Testis (tissue), 3 donors: ENCODE measurements around the gene FREM1. TPM values are rescaled to one million over a fixed set of nuclear protein-coding genes. Genes with fewer than 3 reads are reported as not detected.

Experiments used
- DNase-seq: peaks from one replicate; pipeline ENCODE4 v3.0.0-alpha.2; 2019
- H3K27ac ChIP-seq, 2 donors: fragments of 200-600 bp; sonication (generic); one replicate each; pipeline ENCODE4 v1.5.1; 2019
- H3K27me3 ChIP-seq: fragments of 200-600 bp; sonication (generic); one replicate; pipeline ENCODE4 v1.5.1; 2019
- H3K36me3 ChIP-seq: fragments of 200-600 bp; sonication (generic); one replicate; pipeline ENCODE4 v1.5.1; 2017; ENCODE audit warnings: low read depth; ENCODE audit errors: missing control alignments
- H3K4me1 ChIP-seq: fragments of 200-600 bp; sonication (generic); one replicate; pipeline ENCODE4 v1.5.1; 2019
- H3K4me3 ChIP-seq, 2 donors: fragments of 200-600 bp; sonication (generic); one replicate each; pipeline ENCODE4 v1.5.1; 2017 to 2019
- H3K9me3 ChIP-seq: fragments of 200-600 bp; sonication (generic); one replicate; pipeline ENCODE4 v1.5.1; 2017
- CTCF ChIP-seq, 3 experiments: fragments of 450-650 bp in 2 of 3; fragments of 200-600 bp in 1 of 3; sonication (generic) in 1 of 3; IDR thresholded peaks; one replicate each; pipeline ENCODE4 v1.5.1; 2016 to 2019; ENCODE audit warnings: antibody characterized with exemption in 3 of 3, mild to moderate bottlenecking in 2 of 3, moderate library complexity in 1 of 3
- POLR2A ChIP-seq: fragments of 450-650 bp; IDR thresholded peaks from one replicate; pipeline ENCODE4 v1.6.1; 2017; ENCODE audit warnings: antibody characterized with exemption, mild to moderate bottlenecking, moderate library complexity
- WGBS, 2 donors: methylation state at CpG; one replicate each; pipeline ENCODE4 v1.1.5; 2018; 5-methylcytosine and 5-hydroxymethylcytosine counted together
- intact Hi-C: fragments of 100-400 bp; cut with DNase I; formaldehyde crosslinking; loops from one replicate; pipeline ENCODE4 v1.15.1; 2023; ENCODE audit warnings: low total_unique reads
- polyA plus RNA-seq: library from polyadenylated mRNA; stranded (reverse); fragments of 350-450 nt; fragmentation: Illumina TruSeq; extraction: RNeasy Lipid Tissue Mini Kit (QIAGEN cat#74804); gene quantifications from one replicate; pipeline ENCODE4 v1.2.3, GENCODE V29; 2014; ENCODE audit warnings: low read depth, low replicate concordance; ENCODE audit not compliant: insufficient read depth
- total RNA-seq, 2 donors: library from RNA; depleted of rRNA; stranded (reverse); fragments of >200 nt; gene quantifications; one replicate each; pipeline ENCODE4 v1.2.3, GENCODE V29; 2016

FREM1 gene
- total and polyA plus RNA-seq, 3 donors from 2014 or later = 4.6 to 14.6 (median 5.7) TPM

- H3K4me1 ChIP-seq = no peaks in the 10 kb centered on the region
- H3K9me3 ChIP-seq = no peaks in the 10 kb centered on the region
- TF ChIP-seq CTCF (IDR thresholded peaks at IDR 0.05) = no peak
- no peak for TF ChIP-seq POLR2A
- WGBS, 2 donors = 53 to 60% methylated on average over 15 to 16 of the region's 16 CpGs
- no peak for DNase-seq
- H3K4me3 ChIP-seq = no peak overlapping the region
- intact Hi-C loops = no loop called here
- no peak overlapping the region for H3K27ac ChIP-seq
- H3K27me3 ChIP-seq = no peaks in the 10 kb centered on the region
- no peaks in the 10 kb centered on the region for H3K36me3 ChIP-seq
Observed at GRCh38 chr9:14868772-14869583, 41.2 kb downstream of the FREM1 start.

DNA sequence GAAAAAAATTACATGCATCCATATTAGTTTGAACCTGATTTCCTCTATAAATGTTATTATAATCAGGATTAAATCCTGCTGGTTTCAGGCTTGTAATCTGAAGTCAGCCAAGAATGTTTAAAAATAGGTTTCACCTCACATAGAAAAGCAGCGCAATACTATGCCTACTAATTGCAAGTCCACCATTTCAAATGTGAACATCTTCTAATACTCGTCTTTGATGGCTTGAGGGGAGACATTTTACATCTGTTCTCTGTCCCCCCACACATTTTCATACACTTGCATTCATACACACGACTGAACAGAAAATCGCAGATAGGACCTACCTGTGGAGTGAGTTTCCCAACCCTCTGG, 41.8 kb downstream of the FREM1 start:
- Histone ChIP-seq H3K27me3 (no peaks in the 10 kb centered on the region), H3K4me1 (no peaks in the 10 kb centered on the region), H3K36me3 (no peaks in the 10 kb centered on the region), H3K27ac (no peak overlapping the region), H3K4me3 (no peak overlapping the region), H3K9me3 (no peaks in the 10 kb centered on the region)
- intact Hi-C loops = no loop called here
- TF ChIP-seq POLR2A (no peak), CTCF (IDR thresholded peaks at IDR 0.05) (no peak)
- no peak for DNase-seq
- 76 to 77% methylated on average over 4 of the region's 4 CpGs for WGBS, 2 donors

DNA sequence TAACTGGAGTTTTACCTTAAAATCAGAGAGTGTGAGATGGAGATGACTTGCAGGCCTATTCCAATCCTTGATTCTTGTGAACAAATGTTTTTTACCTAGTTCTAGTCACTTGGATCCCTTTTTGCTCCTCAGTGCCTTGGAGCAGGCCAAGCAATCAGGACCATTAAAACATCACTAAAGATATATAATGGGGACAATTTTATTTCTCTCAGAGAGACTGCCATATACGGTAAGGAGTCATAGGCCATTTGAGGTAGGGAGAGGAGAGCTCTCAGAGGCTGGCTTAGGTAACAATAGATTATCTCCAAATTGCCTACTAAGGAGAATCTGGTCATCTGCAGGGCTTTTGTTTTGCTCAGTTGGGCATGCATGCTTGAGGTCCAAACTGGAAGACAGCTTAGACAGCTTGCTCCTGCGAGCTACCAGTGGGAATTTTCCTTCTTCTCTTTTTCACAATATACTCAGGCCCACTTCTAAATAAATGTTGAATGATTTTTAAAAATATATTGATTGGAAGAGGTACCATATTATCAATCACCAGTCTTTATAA, 44.0 kb downstream of the FREM1 start:
- intact Hi-C loops = no loop called here
- no peaks in the 10 kb centered on the region for H3K36me3 ChIP-seq
- no peak overlapping the region for H3K4me3 ChIP-seq
- 84 to 90% methylated on average over 2 of the region's 2 CpGs for WGBS, 2 donors
- H3K9me3 ChIP-seq = no peaks in the 10 kb centered on the region
- H3K27ac ChIP-seq = no peak overlapping the region
- H3K27me3 ChIP-seq = no peaks in the 10 kb centered on the region
- DNase-seq = no peak
- H3K4me1 ChIP-seq = no peaks in the 10 kb centered on the region
- no peak for TF ChIP-seq CTCF (IDR thresholded peaks at IDR 0.05)
- no peak for TF ChIP-seq POLR2A

GRCh38 chr9:14864309-14864708, 45.9 kb downstream of the FREM1 start:
- no peak for TF ChIP-seq CTCF (IDR thresholded peaks at IDR 0.05)
- no peak for TF ChIP-seq POLR2A
- intact Hi-C loops = no loop called here
- no peak overlapping the region for H3K4me3 ChIP-seq
- H3K36me3 ChIP-seq = no peaks in the 10 kb centered on the region
- H3K4me1 ChIP-seq = no peaks in the 10 kb centered on the region
- no peaks in the 10 kb centered on the region for H3K9me3 ChIP-seq
- no peaks in the 10 kb centered on the region for H3K27me3 ChIP-seq
- H3K27ac ChIP-seq = no peak overlapping the region
- DNase-seq = no peak
- 88 to 91% methylated on average over 1 of the region's 1 CpG for WGBS, 2 donors

- Histone ChIP-seq H3K4me3 (no peak overlapping the region), H3K27ac (no peak overlapping the region), H3K4me1 (no peaks in the 10 kb centered on the region), H3K36me3 (no peaks in the 10 kb centered on the region), H3K27me3 (no peaks in the 10 kb centered on the region), H3K9me3 (no peaks in the 10 kb centered on the region)
- no peak for DNase-seq
- intact Hi-C loops = no loop called here
- TF ChIP-seq CTCF (IDR thresholded peaks at IDR 0.05) (no peak), POLR2A (no peak)
- 92 to 97% methylated on average over 3 of the region's 3 CpGs for WGBS, 2 donors
Observed at GRCh38 chr9:14863402-14863801, 46.8 kb downstream of the FREM1 start.
